HEK293T (cell line): ENCODE results near the gene NET1.

Experiments
- CTCF ChIA-PET: fragments of 350-600 bp; formaldehyde crosslinking; extraction: SDS; loops from one replicate; lab custom pipeline; 2021; ENCODE audit warnings: antibody characterized with exemption, inconsistent platforms; lab: Yijun Ruan, JAX
- POLR2A ChIA-PET: fragments of 350-600 bp; formaldehyde crosslinking; extraction: SDS; loops from one replicate; lab custom pipeline; 2020; ENCODE audit warnings: antibody characterized with exemption, inconsistent platforms; lab: Yijun Ruan, JAX
- DNase-seq: peaks from one replicate; pipeline ENCODE4 v3.0.0; 2012; ENCODE audit warnings: mixed read lengths; ENCODE audit errors: extremely low spot score
- ARNT ChIP-seq: fragments of 450-650 bp; IDR thresholded peaks from 2 replicates; pipeline ENCODE4 v1.6.1; 2017; ENCODE audit warnings: mild to moderate bottlenecking
- BHLHE40 ChIP-seq: fragments of 450-650 bp; IDR thresholded peaks from 2 replicates; pipeline ENCODE4 v1.6.1; 2016; ENCODE audit warnings: mild to moderate bottlenecking, moderate library complexity, borderline replicate concordance
- CTBP1 ChIP-seq: fragments of 450-650 bp; IDR thresholded peaks from 2 replicates; pipeline ENCODE4 v1.6.1; 2016; ENCODE audit warnings: borderline replicate concordance
- ELF4 ChIP-seq: fragments of 450-650 bp; IDR thresholded peaks from 2 replicates; pipeline ENCODE4 v1.6.1; 2017; ENCODE audit warnings: antibody characterized with exemption
- FOXA1 ChIP-seq: fragments of 450-650 bp; IDR thresholded peaks from 2 replicates; pipeline ENCODE4 v1.6.1; 2016; ENCODE audit warnings: mild to moderate bottlenecking
- FOXK2 ChIP-seq: fragments of 450-650 bp; IDR thresholded peaks from 2 replicates; pipeline ENCODE4 v1.6.1; 2016; ENCODE audit warnings: mild to moderate bottlenecking
- FOXM1 ChIP-seq: fragments of 450-650 bp; IDR thresholded peaks from 2 replicates; pipeline ENCODE4 v1.6.1; 2017; ENCODE audit warnings: mild to moderate bottlenecking, borderline replicate concordance
- HDGF ChIP-seq: fragments of 450-650 bp; IDR thresholded peaks from 2 replicates; pipeline ENCODE4 v1.6.1; 2017; ENCODE audit warnings: antibody characterized with exemption, borderline replicate concordance
- L3MBTL2 ChIP-seq: fragments of 450-650 bp; conservative IDR thresholded peaks from 2 replicates; pipeline ENCODE4 v1.6.1; 2016; ENCODE audit warnings: mild to moderate bottlenecking
- LEF1 ChIP-seq: fragments of 450-650 bp; IDR thresholded peaks from 2 replicates; pipeline ENCODE4 v1.6.1; 2017; ENCODE audit warnings: mild to moderate bottlenecking, borderline replicate concordance
- NFRKB ChIP-seq: fragments of 450-650 bp; IDR thresholded peaks from 2 replicates; pipeline ENCODE4 v1.6.1; 2016; ENCODE audit warnings: mild to moderate bottlenecking, moderate library complexity
- PKNOX1 ChIP-seq: fragments of 450-650 bp; IDR thresholded peaks from 2 replicates; pipeline ENCODE4 v1.6.1; 2016
- SP1 ChIP-seq: fragments of 450-650 bp; IDR thresholded peaks from 2 replicates; pipeline ENCODE4 v1.6.1; 2017
- SUZ12 ChIP-seq: fragments of 450-650 bp; IDR thresholded peaks from 2 replicates; pipeline ENCODE4 v1.6.1; 2016; ENCODE audit warnings: mild to moderate bottlenecking
- TARDBP ChIP-seq: fragments of 450-650 bp; IDR thresholded peaks from 2 replicates; pipeline ENCODE4 v1.6.1; 2016
- ZNF384 ChIP-seq: fragments of 450-650 bp; IDR thresholded peaks from 2 replicates; pipeline ENCODE4 v1.6.1; 2016

The NET1 gene

GRCh38 chr10:5465976-5466450, 53.7 kb downstream of the NET1 start:
- ChIA-PET POLR2A (no interaction called here), CTCF (no interaction called here)
- DNase-seq: no peak
- TF ChIP-seq ZNF384: no peak
- TF ChIP-seq BHLHE40: no peak
- no peak for TF ChIP-seq SUZ12
- no peak for TF ChIP-seq FOXA1
- no peak for TF ChIP-seq ELF4
- no peak for TF ChIP-seq LEF1
- no peak for TF ChIP-seq ARNT
- TF ChIP-seq FOXM1: no peak
- no peak for TF ChIP-seq HDGF
- no peak for TF ChIP-seq FOXK2
- TF ChIP-seq NFRKB: no peak
- TF ChIP-seq TARDBP: no peak
- no peak for TF ChIP-seq CTBP1
- no peak for TF ChIP-seq L3MBTL2
- TF ChIP-seq PKNOX1: no peak

GRCh38 chr10:5466451-5467206, 54.3 kb downstream of the NET1 start:
- TF ChIP-seq LEF1 (no peak), SP1 (no peak), PKNOX1 (no peak), TARDBP (no peak), CTBP1 (no peak), NFRKB (no peak), FOXK2 (no peak), ELF4 (no peak), L3MBTL2 (no peak), FOXA1 (no peak), BHLHE40 (no peak), FOXM1 (no peak), ZNF384 (no peak), HDGF (no peak), SUZ12 (no peak), ARNT (no peak)
- no peak for DNase-seq
- POLR2A ChIA-PET: no interaction called here
- CTCF ChIA-PET: no interaction called here

- ChIA-PET CTCF (no interaction called here), POLR2A (no interaction called here)
- no peak for DNase-seq
- TF ChIP-seq BHLHE40 (no peak), ARNT (no peak), HDGF (no peak), FOXA1 (no peak), TARDBP (no peak), PKNOX1 (no peak), ELF4 (no peak), SUZ12 (no peak), CTBP1 (no peak), NFRKB (no peak)
These were observed 54.8 kb downstream of the NET1 start for GRCh38 chr10:5467207-5467535.

GRCh38 chr10:5467634-5468255, 55.4 kb downstream of the NET1 start:
- ChIA-PET POLR2A (no interaction called here), CTCF (no interaction called here)
- DNase-seq: no peak
- TF ChIP-seq HDGF (no peak), CTBP1 (no peak), NFRKB (no peak), ELF4 (no peak), ARNT (no peak), PKNOX1 (no peak), FOXM1 (no peak), BHLHE40 (no peak), FOXK2 (no peak), L3MBTL2 (no peak), FOXA1 (no peak)

GRCh38 chr10:5468262-5469106, 56.1 kb downstream of the NET1 start:
- CTCF ChIA-PET: interaction anchor here (0.5 kb wide), 1 partner anchor 23 kb away, joined by 3 read pairs; no protein-coding TSS in a partner anchor
- TF ChIP-seq SUZ12 (no peak), LEF1 (no peak), FOXA1 (no peak), L3MBTL2 (no peak), FOXM1 (no peak), ELF4 (no peak), FOXK2 (no peak), BHLHE40 (no peak), PKNOX1 (no peak)
- DNase-seq: no peak
- POLR2A ChIA-PET: no interaction called here
